Memory B cell (primary cell): ENCODE data around the gene WHRN.

Source experiments
- ATAC-seq: fragments of 150-1000 bp; cut with Tn5 transposase; 2 replicates; pipeline ENCODE4 v1.10.0; 2021; ENCODE audit warnings: low read depth, mild to moderate bottlenecking, moderate library complexity
- DNase-seq, 2 donors: peaks; one replicate each; pipeline ENCODE4 v3.0.0; 2022; ENCODE audit warnings: low spot score in 2 of 2
- H3K27ac Mint-ChIP-seq: one replicate; pipeline ENCODE4 v1.8.0; 2022; ENCODE audit warnings: mild to moderate bottlenecking, moderate library complexity, mixed read lengths
- H3K27me3 Mint-ChIP-seq: one replicate; pipeline ENCODE4 v1.8.0; 2022; ENCODE audit warnings: mixed read lengths
- H3K36me3 Mint-ChIP-seq: one replicate; pipeline ENCODE4 v1.8.0; 2022; ENCODE audit warnings: mild to moderate bottlenecking, mixed read lengths
- H3K4me1 Mint-ChIP-seq: one replicate; pipeline ENCODE4 v1.8.0; 2022; ENCODE audit warnings: mixed read lengths
- H3K4me3 Mint-ChIP-seq: one replicate; pipeline ENCODE4 v1.8.0; 2022; ENCODE audit warnings: mild to moderate bottlenecking, moderate library complexity, mixed read lengths
- H3K9me3 Mint-ChIP-seq: one replicate; pipeline ENCODE4 v1.8.0; 2022; ENCODE audit warnings: mixed read lengths

Gene WHRN

DNA sequence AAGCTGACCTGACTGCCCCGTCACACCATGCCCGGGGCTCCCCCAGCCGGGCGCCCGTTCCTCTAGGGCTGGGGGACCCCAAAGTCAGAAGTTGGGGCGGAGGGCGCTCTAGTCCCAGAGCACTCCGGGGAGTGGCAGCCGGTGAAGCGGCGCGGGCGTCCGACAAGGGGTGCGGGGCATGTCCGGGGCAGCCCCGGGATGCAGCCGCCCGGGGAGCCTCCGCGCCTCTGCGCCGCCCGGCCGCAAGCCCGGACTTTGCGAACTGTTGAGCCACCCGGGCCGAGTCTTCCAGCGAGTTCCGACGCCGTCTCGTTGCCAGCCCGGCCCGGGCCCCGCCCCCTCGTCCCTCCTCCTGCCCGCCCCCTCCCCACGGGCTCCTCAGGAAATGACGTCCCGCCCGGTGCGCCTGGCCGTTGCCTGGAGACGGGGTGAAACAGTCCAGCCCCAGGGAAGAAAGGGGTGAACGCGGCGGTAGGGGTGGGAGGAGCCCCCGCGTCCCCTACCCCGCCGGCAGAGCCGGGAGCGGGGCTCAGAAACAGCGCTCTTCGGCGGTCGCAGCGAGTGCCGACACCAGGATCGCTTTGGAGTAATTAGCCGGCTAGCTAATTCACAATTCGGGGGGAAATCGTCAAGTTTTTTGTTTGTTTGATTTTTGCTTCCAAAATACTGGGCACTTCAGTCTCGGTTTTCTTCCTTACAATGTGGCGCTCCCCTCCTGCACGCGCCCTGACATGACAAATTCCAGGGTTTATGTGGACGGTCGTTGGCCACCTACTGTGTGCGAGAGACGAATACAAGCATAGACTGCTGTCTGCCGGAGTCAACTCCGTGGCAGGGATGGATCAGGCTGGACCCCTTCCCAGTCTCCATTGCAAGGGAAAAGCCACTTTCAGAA, at the start of gene WHRN:
Gene WHRN (minus strand): TSS at position 287 of the 895 bp plus-strand sequence. CDS start 672 bp downstream, outside the sequence.
- H3K27me3 Mint-ChIP-seq = no peaks in the 10 kb centered on the region
- no peaks in the 10 kb centered on the region for H3K9me3 Mint-ChIP-seq
- DNase-seq (peak; percentile 77 to 91), ATAC-seq (peak; percentile 85)
- no peaks in the 10 kb centered on the region for H3K36me3 Mint-ChIP-seq
- H3K4me3 Mint-ChIP-seq = peak within 1 kb of the TSS; percentile 87
- H3K27ac Mint-ChIP-seq = peak within 1 kb of the TSS; percentile 94
- peaks cover 22% of the 10 kb centered on the region for H3K4me1 Mint-ChIP-seq

DNA sequence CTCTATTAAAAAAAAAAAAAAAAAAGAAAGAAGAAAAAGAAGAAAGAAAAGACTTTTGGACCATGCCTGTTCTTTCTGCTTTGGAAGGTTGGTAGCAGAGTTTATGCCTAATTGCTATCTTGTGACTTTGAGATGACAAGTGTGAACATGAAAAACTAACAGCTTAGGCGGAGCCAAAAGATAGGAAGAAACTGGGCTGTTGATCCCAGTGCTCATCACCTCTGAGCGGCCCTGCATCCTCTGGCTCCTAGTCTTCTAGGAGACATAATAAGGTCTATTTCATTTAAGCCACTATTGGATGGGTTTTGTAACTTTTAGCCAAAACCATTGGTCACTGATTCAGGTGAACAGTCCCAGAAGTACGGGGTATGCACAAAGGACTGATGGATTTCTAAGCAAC, 47.9 kb upstream of the WHRN start:
- no peak for DNase-seq
- H3K9me3 Mint-ChIP-seq = no peaks in the 10 kb centered on the region
- no peaks in the 10 kb centered on the region for H3K36me3 Mint-ChIP-seq
- no peak overlapping the region for H3K27ac Mint-ChIP-seq
- ATAC-seq = no peak
- H3K4me1 Mint-ChIP-seq = peaks cover 4% of the 10 kb centered on the region
- no peaks in the 10 kb centered on the region for H3K27me3 Mint-ChIP-seq
- no peak overlapping the region for H3K4me3 Mint-ChIP-seq

DNA sequence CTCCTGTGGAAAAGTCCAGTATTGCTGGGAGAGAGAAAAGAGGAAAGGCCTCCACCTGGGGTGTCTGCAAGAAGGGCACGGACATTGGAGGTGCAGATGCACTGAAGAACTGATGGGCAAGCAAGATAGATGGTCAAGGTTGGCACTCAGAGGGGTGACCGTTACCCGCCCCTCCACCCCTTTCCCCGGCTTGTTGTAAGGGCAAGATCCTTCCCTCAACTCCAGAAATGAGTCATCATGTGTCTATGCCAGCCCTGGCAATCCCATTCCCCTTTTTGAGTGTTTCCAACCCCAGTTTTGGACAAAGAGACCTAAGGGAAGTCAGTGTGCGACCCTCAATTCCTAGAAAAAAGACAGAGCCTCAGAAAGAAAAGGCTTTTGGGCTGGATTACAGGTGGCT, 47.4 kb upstream of the WHRN start:
- Mint-ChIP-seq H3K4me1 (peaks cover 2% of the 10 kb centered on the region), H3K4me3 (no peak overlapping the region), H3K9me3 (no peaks in the 10 kb centered on the region), H3K27me3 (no peaks in the 10 kb centered on the region), H3K36me3 (no peaks in the 10 kb centered on the region), H3K27ac (no peak overlapping the region)
- DNase-seq = no peak
- ATAC-seq = no peak

DNA sequence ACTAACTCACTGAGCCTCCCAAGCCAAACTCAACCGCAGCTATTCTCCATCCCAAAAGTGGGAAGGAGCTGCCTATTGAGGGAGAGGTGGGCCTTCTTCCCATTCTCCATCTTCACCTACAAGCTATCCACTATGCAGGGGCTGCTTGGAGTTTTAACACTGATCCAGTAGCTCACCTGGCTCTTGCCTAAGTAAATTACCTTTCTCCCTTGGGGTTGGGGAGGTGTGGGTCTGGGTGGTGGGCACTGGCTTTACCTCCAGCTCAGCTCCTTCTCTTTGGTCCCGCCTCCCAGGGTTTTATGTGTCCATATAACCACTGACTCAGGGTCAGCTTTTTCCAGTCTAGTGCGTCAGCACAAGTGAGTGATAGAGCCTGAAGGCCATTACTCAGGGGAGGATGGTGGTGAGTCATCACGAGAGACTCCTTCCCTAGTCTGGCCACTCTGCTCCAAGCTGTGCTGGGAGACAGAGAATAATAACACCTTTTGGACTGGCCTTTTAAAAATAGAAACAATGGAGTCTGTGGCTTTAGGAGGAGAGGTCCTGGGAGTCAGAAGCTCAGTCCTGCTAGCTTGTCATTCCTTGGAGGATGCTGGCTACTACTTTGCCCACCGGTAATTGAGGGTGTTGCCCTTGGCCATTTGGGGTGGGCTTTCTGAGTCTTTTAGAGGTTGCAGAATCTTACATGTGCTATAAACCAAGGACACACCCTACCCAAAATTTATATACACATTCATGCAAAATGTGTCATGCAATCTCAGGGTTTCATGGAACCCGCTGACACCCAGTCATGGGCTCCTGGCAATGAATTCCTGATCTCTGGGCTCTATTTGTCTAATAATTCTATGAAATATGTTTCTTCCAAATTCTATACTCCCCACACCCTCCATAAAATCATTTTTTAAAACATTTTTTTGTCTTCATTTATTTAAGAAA, 46.7 kb upstream of the WHRN start:
- ATAC-seq (no peak), DNase-seq (no peak)
- Mint-ChIP-seq H3K27me3 (peaks cover 2% of the 10 kb centered on the region), H3K36me3 (no peaks in the 10 kb centered on the region), H3K27ac (no peak overlapping the region), H3K9me3 (no peaks in the 10 kb centered on the region), H3K4me3 (no peak overlapping the region), H3K4me1 (peaks cover 2% of the 10 kb centered on the region)

DNA sequence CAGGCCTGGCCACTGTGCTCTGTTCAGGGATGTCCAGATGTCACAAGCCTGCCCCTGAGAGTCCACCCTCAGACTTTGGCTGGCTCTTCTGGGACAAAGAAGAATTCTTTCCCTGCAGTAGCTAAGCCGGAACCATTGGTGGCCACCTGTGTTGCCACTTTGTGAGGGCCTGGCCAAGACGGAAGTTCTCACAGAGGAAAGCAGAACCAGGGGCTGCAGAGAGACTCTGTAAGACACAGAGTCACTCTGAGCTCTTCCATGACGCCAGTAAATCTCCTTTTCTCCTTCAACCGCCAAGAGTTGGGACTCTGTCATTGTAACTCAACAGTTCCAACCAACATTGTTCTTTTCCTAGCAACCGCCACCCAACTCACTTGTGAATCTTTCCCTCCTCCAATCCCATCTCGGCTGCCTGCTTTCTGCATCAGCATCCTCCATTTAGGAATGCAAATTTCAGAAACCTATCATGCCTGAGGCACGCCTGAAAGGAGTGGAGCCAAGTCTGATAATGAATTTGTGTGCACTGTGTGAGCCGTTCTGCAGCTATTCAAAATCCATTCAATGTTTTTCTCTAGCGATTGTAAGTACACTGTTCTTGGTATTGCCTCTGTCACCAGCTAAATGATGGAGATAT, 44.5 kb upstream of the WHRN start:
- H3K4me1 Mint-ChIP-seq = peaks cover 2% of the 10 kb centered on the region
- ATAC-seq (peak; percentile 41), DNase-seq (no peak)
- H3K9me3 Mint-ChIP-seq = no peaks in the 10 kb centered on the region
- no peak overlapping the region for H3K27ac Mint-ChIP-seq
- no peak overlapping the region for H3K4me3 Mint-ChIP-seq
- peaks cover 4% of the 10 kb centered on the region for H3K27me3 Mint-ChIP-seq
- no peaks in the 10 kb centered on the region for H3K36me3 Mint-ChIP-seq

DNA sequence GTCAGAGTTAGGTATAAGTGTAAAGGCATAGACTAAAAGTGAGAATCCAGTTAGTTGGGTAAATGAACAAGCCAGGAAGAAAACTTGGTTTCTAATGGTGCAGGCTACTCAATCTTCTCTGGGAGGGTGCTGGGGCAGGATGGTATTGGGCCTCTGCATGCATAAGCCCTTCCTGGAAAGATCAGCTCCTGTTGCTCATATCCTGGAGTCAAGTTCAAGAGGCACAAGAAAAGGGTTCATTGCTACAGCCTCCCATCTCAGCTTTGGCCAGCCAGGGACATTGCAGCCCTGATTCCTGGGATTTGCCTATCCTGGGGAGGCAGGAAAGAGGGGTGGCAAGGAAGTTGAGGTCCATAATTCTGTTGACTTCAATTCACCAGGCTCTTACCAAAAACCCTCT, 41.6 kb upstream of the WHRN start:
- no peaks in the 10 kb centered on the region for H3K36me3 Mint-ChIP-seq
- H3K27me3 Mint-ChIP-seq = peaks cover 4% of the 10 kb centered on the region
- no peak overlapping the region for H3K27ac Mint-ChIP-seq
- H3K4me1 Mint-ChIP-seq = peaks cover 2% of the 10 kb centered on the region
- ATAC-seq = no peak
- no peak overlapping the region for H3K4me3 Mint-ChIP-seq
- no peaks in the 10 kb centered on the region for H3K9me3 Mint-ChIP-seq
- no peak for DNase-seq

DNA sequence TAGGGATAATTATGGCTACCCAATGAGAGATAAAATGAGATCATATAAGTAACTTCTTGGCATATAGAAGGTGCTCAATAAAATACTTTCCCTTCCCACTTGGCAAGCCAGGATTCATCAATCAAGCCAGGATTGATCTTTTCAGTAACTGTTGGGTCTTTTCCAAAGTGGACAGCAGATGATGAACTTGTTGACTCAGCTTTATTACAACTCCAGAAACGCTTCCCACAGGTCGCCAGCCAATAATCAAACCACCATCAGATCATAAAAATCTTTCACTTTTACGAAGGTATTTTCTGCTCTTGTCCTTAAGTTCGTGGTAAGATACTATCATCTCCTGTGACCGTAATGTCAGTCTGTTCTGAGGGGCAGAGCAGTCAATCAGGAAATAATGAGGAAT, 39.8 kb upstream of the WHRN start:
- DNase-seq = no peak
- Mint-ChIP-seq H3K4me3 (no peak overlapping the region), H3K27me3 (peaks cover 4% of the 10 kb centered on the region), H3K4me1 (peaks cover 2% of the 10 kb centered on the region), H3K27ac (no peak overlapping the region), H3K36me3 (no peaks in the 10 kb centered on the region), H3K9me3 (no peaks in the 10 kb centered on the region)
- no peak for ATAC-seq

DNA sequence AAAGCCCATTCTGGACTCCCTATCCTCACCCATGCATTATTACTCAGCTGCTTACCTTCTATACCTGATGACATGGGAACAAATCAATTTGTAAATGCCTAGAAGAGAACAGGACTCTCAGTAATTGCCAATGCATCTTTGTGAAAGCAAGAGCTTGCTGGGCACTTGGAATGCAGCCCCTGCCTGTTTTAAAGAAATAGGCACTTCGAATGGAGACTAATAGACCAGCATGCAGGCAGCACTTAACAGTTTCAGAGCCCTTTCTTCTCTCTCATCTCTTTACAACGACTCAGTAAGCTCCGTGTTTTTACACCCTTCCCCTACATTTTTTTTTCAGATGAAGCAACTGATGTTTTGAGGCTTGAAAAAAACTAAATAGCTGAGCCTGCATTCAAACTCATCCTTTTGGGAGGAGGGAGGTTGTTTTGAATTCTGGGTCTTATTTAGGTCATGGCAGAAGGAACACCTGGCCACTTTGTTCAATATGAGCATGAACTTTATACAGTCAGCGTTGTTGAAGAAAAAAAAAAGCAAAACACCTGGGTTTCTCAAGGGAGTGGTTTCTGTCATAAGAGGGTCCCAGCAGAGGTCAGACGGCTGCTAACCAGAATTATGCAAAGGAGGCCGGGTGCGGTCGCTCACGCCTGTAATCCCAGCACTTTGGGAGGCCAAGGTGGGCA, 34.6 kb upstream of the WHRN start:
- ATAC-seq (no peak), DNase-seq (no peak)
- no peaks in the 10 kb centered on the region for H3K27me3 Mint-ChIP-seq
- H3K36me3 Mint-ChIP-seq = peaks cover 2% of the 10 kb centered on the region
- H3K27ac Mint-ChIP-seq = no peak overlapping the region
- peaks cover 16% of the 10 kb centered on the region for H3K4me1 Mint-ChIP-seq
- H3K4me3 Mint-ChIP-seq = no peak overlapping the region
- H3K9me3 Mint-ChIP-seq = no peaks in the 10 kb centered on the region

DNA sequence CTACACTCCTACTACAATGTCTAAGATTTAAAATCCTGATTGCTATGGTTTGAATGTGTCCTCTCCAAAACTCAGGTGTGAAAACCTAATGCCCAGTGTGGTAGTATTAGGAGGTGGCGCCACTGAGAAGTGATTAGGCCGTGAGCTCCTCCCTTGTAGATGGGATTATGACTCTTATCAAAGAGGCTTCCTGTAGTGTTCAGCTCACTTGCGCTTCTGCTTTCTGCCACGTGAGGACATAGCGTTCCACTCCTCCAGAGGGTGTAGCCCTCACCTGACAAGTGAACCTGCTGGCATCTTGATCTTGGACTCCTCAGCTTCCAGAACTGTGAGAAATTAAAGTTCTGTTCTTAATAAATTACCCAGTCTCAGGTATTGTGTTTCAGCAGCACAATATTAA, 33.0 kb upstream of the WHRN start:
- Mint-ChIP-seq H3K36me3 (peaks cover 2% of the 10 kb centered on the region), H3K27me3 (no peaks in the 10 kb centered on the region), H3K4me3 (no peak overlapping the region), H3K4me1 (peaks cover 16% of the 10 kb centered on the region), H3K9me3 (no peaks in the 10 kb centered on the region), H3K27ac (no peak overlapping the region)
- DNase-seq (peak; percentile 32 to 54), ATAC-seq (peak; percentile 100)

DNA sequence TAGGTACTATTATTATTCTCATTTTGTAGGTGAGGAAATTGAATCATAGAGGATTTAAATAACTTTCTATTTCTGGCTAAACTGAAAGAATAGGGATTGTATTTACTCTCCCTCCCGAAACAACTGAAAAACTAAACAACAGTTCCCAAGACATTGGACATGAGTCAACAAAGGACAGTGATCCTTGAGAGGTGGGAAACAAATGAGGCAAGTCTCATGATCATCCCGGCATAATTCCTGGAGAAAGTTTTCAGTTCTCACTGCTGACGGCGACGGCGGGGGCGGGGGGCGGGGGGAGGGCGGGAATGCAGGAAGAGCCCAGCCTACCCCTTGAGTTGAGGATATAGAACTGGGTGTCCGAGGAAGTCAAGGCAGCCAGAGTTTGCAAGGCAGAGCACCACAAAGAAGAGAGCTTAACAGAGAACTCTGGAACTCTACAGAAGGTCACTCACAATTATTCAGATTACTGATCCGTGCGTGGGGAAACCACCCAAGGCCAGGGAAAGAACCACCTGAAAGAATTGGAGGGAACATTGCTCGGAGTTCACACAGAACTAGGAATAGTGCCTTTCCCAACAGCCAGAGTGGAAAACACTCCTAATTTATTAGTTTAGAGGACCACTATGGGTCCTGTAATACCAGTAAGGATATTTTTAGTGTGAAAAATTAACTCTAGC, 27.4 kb upstream of the WHRN start:
- Mint-ChIP-seq H3K9me3 (no peaks in the 10 kb centered on the region), H3K27me3 (peaks cover 4% of the 10 kb centered on the region), H3K27ac (no peak overlapping the region), H3K4me3 (no peak overlapping the region), H3K4me1 (peaks cover 6% of the 10 kb centered on the region), H3K36me3 (peaks cover 2% of the 10 kb centered on the region)
- DNase-seq (no peak), ATAC-seq (no peak)

DNA sequence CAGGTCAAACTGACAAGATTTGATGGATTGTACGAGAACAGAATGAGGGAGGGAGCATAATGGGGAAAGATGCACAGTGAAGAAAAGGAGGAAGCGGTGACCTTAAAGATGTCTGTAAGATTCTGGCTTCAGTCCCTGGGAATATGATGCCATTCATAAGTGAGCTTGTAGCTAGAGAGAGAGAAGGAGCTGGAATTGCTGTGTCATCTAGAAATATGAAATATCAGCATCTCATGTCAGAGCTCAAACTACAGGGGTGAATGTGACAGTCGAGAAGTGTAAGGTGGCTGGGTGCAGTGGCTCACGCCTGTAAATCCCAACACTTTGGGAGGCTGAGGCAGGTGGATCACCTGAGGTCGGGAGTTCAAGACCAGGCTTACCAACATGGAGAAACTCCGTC, 24.0 kb upstream of the WHRN start:
- no peaks in the 10 kb centered on the region for H3K9me3 Mint-ChIP-seq
- no peaks in the 10 kb centered on the region for H3K4me1 Mint-ChIP-seq
- DNase-seq = no peak
- H3K4me3 Mint-ChIP-seq = no peak overlapping the region
- H3K27ac Mint-ChIP-seq = no peak overlapping the region
- peaks cover 14% of the 10 kb centered on the region for H3K27me3 Mint-ChIP-seq
- ATAC-seq = no peak
- H3K36me3 Mint-ChIP-seq = no peaks in the 10 kb centered on the region

DNA sequence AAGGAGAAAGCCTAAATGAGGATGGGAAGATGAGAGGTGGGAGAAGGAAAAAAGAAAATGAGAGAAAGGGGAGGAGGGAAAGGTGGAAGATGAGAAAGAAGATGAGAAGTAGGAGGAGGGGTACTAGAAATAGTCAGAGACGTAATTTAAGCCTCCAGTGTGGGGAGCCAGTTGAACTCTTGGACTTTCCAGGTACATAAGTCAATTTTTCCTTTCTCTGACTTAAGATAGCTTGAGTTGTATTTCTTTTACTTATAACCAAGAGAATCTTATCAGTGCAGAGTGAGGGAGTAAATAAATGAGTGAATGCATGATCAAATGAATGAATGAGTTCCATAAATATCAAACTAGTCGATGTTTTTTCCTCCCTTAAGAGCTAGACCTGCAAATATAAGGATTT, 21.5 kb upstream of the WHRN start:
- ATAC-seq (no peak), DNase-seq (no peak)
- Mint-ChIP-seq H3K9me3 (no peaks in the 10 kb centered on the region), H3K4me3 (no peak overlapping the region), H3K36me3 (no peaks in the 10 kb centered on the region), H3K27me3 (peaks cover 17% of the 10 kb centered on the region), H3K4me1 (no peaks in the 10 kb centered on the region), H3K27ac (no peak overlapping the region)

DNA sequence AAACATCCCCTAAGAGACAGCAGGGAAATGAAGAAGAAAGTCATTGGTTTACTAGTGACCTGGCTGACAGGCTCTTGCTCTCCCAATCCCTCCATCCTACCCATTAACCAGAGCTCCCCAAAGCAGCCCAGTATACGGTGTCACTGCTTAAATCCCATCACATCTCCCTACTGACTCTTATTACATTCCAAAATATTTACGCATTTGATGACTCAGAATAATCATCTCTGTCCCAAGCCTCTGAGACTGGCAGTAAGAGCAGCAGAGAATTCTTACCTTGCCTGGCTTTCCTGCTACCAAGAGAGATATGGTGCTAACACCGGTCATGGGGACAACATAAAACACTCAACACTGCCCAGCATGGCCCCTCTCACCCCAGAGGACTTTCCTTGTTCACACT, 20.2 kb upstream of the WHRN start:
- no peaks in the 10 kb centered on the region for H3K36me3 Mint-ChIP-seq
- no peak overlapping the region for H3K4me3 Mint-ChIP-seq
- no peaks in the 10 kb centered on the region for H3K9me3 Mint-ChIP-seq
- ATAC-seq (no peak), DNase-seq (no peak)
- H3K27ac Mint-ChIP-seq = no peak overlapping the region
- no peaks in the 10 kb centered on the region for H3K4me1 Mint-ChIP-seq
- peaks cover 19% of the 10 kb centered on the region for H3K27me3 Mint-ChIP-seq
